ENCODE results near the gene NOS3. TPM values are rescaled to one million over a fixed set of nuclear protein-coding genes. Genes with fewer than 3 reads are reported as not detected.
A peak's percentile ranks its signal among the peaks of the same experiment; 100 is the strongest.

NOS3 gene
- total and polyA plus RNA-seq, 2 of the 13 experiments (the other 11 are each of a cell fraction or from before 2014, with no cell fraction given), result 3.7 to 7.5 TPM

DNA sequence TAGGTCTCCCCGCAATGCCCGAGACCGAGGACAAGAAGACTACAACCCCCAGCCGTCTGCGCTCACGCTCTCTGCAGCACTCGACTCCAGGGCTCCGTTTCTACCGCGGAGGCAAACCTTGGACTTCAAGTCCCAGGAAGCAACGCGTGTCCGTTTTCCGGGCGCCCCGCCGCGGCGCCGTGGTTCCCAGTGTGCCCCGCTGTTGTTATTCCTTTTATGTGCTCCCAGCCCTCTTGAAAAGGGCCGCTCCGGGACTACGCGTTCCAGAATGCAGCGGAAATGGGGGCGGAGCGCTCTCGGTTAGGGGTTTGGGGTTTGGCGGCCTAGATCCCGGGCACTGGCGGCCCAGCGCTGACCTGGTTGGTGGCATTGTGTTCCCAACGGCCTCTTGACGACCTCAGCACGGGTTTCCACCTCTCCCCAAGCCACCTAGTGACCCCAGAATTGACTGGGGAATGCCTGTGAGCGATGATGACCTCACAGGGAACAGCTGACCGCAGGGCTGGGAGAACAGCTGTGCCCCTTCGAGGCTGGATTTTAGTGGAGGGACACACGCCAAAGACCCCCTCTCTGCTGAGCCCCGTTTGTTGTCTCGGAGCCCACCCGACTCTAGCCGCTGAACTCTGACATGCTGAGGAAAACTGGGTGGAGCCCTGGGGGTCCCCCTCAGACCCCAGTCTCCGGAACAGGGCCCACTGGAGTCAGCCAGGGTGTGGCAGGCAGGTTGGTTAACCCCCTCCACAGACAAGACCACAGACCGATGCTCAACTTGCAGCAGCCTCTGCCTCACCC lies 67.4 kb downstream of the NOS3 start (continued):
- TF ChIP-seq TBL1XR1 (IDR thresholded peaks at IDR 0.05; ENCODE audit: borderline replicate concordance, low read length, partially characterized antibody) (peak; percentile 51), ZNF678 (CRISPR knock-in tag; IDR thresholded peaks at IDR 0.05) (no peak), XRCC5 (optimal IDR thresholded peaks at IDR 0.05; ENCODE audit: low read length) (peak; percentile 89), MYNN (CRISPR knock-in tag; IDR thresholded peaks at IDR 0.05; ENCODE audit: low read depth) (0 out of 2 replicates have a peak, but pooled peaks have one; percentile 17), YY1 (IDR thresholded peaks at IDR 0.05; ENCODE audit: insufficient read depth, insufficient replicate concordance, low read depth, low read length) (peak; percentile 72), ZNF136 (CRISPR knock-in tag; IDR thresholded peaks at IDR 0.05; ENCODE audit: low read depth) (peak; percentile 13; the same call in 1 of the 2 replicates), ZNF331 (CRISPR knock-in tag; IDR thresholded peaks at IDR 0.05) (0 out of 2 replicates have a peak, but pooled peaks have one; percentile 10), SOX5 (CRISPR knock-in tag; IDR thresholded peaks at IDR 0.05; ENCODE audit: borderline replicate concordance) (peak; percentile 9; the same call in 1 of the 2 replicates), ZNF296 (CRISPR knock-in tag; conservative IDR thresholded peaks at IDR 0.05) (no peak), ZNF263 (CRISPR knock-in tag; IDR thresholded peaks at IDR 0.05) (peak; percentile 74), HNF4A (CRISPR knock-in tag; IDR thresholded peaks at IDR 0.05) (0 out of 2 replicates have a peak, but pooled peaks have one; percentile 21), FOXJ3 (CRISPR knock-in tag; IDR thresholded peaks at IDR 0.05; ENCODE audit: borderline replicate concordance) (peak; percentile 75; the same call in 1 of the 2 replicates), CAMTA2 (CRISPR knock-in tag; IDR thresholded peaks at IDR 0.05; ENCODE audit: borderline replicate concordance) (no peak; the same call in 1 of the 2 replicates), FIP1L1 (IDR thresholded peaks at IDR 0.05; ENCODE audit: borderline replicate concordance, insufficient read depth, low read depth, low read length) (0 out of 2 replicates have a peak, but pooled peaks have one; percentile 30), TARDBP (CRISPR knock-in tag; IDR thresholded peaks at IDR 0.05) (peak; percentile 52; the same call in 1 of the 2 replicates)
- TF ChIP-seq, protein P1, sequence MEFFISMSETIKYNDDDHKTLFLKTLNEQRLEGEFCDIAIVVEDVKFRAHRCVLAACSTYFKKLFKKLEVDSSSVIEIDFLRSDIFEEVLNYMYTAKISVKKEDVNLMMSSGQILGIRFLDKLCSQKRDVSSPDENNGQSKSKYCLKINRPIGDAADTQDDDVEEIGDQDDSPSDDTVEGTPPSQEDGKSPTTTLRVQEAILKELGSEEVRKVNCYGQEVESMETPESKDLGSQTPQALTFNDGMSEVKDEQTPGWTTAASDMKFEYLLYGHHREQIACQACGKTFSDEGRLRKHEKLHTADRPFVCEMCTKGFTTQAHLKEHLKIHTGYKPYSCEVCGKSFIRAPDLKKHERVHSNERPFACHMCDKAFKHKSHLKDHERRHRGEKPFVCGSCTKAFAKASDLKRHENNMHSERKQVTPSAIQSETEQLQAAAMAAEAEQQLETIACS (CRISPR knock-in tag; IDR thresholded peaks at IDR 0.05), result peak; percentile 81
- TF ChIP-seq, protein P2, sequence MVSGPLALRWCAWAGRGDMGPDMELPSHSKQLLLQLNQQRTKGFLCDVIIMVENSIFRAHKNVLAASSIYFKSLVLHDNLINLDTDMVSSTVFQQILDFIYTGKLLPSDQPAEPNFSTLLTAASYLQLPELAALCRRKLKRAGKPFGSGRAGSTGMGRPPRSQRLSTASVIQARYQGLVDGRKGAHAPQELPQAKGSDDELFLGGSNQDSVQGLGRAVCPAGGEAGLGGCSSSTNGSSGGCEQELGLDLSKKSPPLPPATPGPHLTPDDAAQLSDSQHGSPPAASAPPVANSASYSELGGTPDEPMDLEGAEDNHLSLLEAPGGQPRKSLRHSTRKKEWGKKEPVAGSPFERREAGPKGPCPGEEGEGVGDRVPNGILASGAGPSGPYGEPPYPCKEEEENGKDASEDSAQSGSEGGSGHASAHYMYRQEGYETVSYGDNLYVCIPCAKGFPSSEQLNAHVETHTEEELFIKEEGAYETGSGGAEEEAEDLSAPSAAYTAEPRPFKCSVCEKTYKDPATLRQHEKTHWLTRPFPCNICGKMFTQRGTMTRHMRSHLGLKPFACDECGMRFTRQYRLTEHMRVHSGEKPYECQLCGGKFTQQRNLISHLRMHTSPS (CRISPR knock-in tag; IDR thresholded peaks at IDR 0.05; ENCODE audit: low read depth), result peak; percentile 36; the same call in 1 of the 2 replicates
- TF ChIP-seq, protein P3, sequence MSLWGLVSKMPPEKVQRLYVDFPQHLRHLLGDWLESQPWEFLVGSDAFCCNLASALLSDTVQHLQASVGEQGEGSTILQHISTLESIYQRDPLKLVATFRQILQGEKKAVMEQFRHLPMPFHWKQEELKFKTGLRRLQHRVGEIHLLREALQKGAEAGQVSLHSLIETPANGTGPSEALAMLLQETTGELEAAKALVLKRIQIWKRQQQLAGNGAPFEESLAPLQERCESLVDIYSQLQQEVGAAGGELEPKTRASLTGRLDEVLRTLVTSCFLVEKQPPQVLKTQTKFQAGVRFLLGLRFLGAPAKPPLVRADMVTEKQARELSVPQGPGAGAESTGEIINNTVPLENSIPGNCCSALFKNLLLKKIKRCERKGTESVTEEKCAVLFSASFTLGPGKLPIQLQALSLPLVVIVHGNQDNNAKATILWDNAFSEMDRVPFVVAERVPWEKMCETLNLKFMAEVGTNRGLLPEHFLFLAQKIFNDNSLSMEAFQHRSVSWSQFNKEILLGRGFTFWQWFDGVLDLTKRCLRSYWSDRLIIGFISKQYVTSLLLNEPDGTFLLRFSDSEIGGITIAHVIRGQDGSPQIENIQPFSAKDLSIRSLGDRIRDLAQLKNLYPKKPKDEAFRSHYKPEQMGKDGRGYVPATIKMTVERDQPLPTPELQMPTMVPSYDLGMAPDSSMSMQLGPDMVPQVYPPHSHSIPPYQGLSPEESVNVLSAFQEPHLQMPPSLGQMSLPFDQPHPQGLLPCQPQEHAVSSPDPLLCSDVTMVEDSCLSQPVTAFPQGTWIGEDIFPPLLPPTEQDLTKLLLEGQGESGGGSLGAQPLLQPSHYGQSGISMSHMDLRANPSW (CRISPR knock-in tag; IDR thresholded peaks at IDR 0.05; ENCODE audit: borderline replicate concordance), result peak; percentile 82; the same call in 1 of the 2 replicates
- TF ChIP-seq, protein P4, sequence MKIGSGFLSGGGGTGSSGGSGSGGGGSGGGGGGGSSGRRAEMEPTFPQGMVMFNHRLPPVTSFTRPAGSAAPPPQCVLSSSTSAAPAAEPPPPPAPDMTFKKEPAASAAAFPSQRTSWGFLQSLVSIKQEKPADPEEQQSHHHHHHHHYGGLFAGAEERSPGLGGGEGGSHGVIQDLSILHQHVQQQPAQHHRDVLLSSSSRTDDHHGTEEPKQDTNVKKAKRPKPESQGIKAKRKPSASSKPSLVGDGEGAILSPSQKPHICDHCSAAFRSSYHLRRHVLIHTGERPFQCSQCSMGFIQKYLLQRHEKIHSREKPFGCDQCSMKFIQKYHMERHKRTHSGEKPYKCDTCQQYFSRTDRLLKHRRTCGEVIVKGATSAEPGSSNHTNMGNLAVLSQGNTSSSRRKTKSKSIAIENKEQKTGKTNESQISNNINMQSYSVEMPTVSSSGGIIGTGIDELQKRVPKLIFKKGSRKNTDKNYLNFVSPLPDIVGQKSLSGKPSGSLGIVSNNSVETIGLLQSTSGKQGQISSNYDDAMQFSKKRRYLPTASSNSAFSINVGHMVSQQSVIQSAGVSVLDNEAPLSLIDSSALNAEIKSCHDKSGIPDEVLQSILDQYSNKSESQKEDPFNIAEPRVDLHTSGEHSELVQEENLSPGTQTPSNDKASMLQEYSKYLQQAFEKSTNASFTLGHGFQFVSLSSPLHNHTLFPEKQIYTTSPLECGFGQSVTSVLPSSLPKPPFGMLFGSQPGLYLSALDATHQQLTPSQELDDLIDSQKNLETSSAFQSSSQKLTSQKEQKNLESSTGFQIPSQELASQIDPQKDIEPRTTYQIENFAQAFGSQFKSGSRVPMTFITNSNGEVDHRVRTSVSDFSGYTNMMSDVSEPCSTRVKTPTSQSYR (CRISPR knock-in tag; IDR thresholded peaks at IDR 0.05; ENCODE audit: borderline replicate concordance), result 0 out of 2 replicates have a peak, but pooled peaks have one; percentile 10
